ENCODE data around the gene INAFM2. TPM values are rescaled to one million over a fixed set of nuclear protein-coding genes. Genes with fewer than 3 reads are reported as not detected.

The INAFM2 gene
- total and polyA plus RNA-seq, 9 of the 15 experiments (the other 6 are each of a cell fraction or from before 2014, with no cell fraction given): 11.8 to 43.1 (median 27.2) TPM

- no peak for TF ChIP-seq EZH2 (IDR thresholded peaks at IDR 0.05; ENCODE audit: borderline replicate concordance, low read depth, low read length)
- TF ChIP-seq THRAP3 (IDR thresholded peaks at IDR 0.05; ENCODE audit: borderline replicate concordance): no peak
- TF ChIP-seq MCM7 (IDR thresholded peaks at IDR 0.05): no peak
- TF ChIP-seq ZNF398 (CRISPR knock-in tag; IDR thresholded peaks at IDR 0.05): no peak
- TF ChIP-seq PHF8 (IDR thresholded peaks at IDR 0.05; ENCODE audit: borderline replicate concordance, low read length): peak; percentile 43; the same call in 1 of the 2 replicates
- TF ChIP-seq ZC3H11A (IDR thresholded peaks at IDR 0.05; ENCODE audit: low read depth, low read length): 0 out of 2 replicates have a peak, but pooled peaks have one; percentile 68
- no peak for TF ChIP-seq IFI16 (CRISPR knock-in tag; IDR thresholded peaks at IDR 0.05)
- TF ChIP-seq ZNF121 (CRISPR knock-in tag; conservative IDR thresholded peaks at IDR 0.05): no peak
- TF ChIP-seq ZNF280B (CRISPR knock-in tag; IDR thresholded peaks at IDR 0.05): no peak
- 0 out of 2 replicates have a peak, but pooled peaks have one; percentile 3 for TF ChIP-seq GATA2 (CRISPR knock-in tag; IDR thresholded peaks at IDR 0.05)
- TF ChIP-seq L3MBTL2 (IDR thresholded peaks at IDR 0.05): peak; percentile 99
- peak; percentile 62 for TF ChIP-seq ZNF431 (CRISPR knock-in tag; IDR thresholded peaks at IDR 0.05)
- peak; percentile 19; the same call in 1 of the 2 replicates for TF ChIP-seq DPF2 (IDR thresholded peaks at IDR 0.05)
- TF ChIP-seq POLR2B (IDR thresholded peaks at IDR 0.05; ENCODE audit: low read depth, partially characterized antibody): no peak
- TF ChIP-seq SMC3 (conservative IDR thresholded peaks at IDR 0.05; ENCODE audit: insufficient read depth, low read depth, low read length): peak; percentile 82
- TF ChIP-seq ZNF224 (CRISPR knock-in tag; IDR thresholded peaks at IDR 0.05): no peak
- no peak for TF ChIP-seq TCF3 (CRISPR knock-in tag; IDR thresholded peaks at IDR 0.05)
- no peak for TF ChIP-seq BDP1 (IDR thresholded peaks at IDR 0.05; ENCODE audit: insufficient read depth, insufficient read length)
- TF ChIP-seq E2F1 (CRISPR knock-in tag; IDR thresholded peaks at IDR 0.05): no peak
- no peak for TF ChIP-seq THAP12 (CRISPR knock-in tag; IDR thresholded peaks at IDR 0.05)
- TF ChIP-seq FOS (IDR thresholded peaks at IDR 0.05; ENCODE audit: extremely low read depth, insufficient read length): no peak
- no peak; the same call in 1 of the 2 replicates for TF ChIP-seq ARID1B (IDR thresholded peaks at IDR 0.05)
Observed at GRCh38 chr15:40367686-40368611, 44.5 kb downstream of the INAFM2 start (continued).

All from K562 (cell line).